NCI-H1436 (cell line): ENCODE results near the gene PPM1A.
"Not testable (repeated sequence)": the region's sequence is repeated elsewhere in the genome, so short reads cannot be mapped to it uniquely, and the experiment has no call there.

Experiments
- DNase-seq: peaks from one replicate; lab custom pipeline; 2025; lab: John Stamatoyannopoulos, UW

PPM1A gene

GRCh38 chr14:60266021-60266937 lies 17.3 kb downstream of the PPM1A start:
- DNase-seq = no peak

DNA sequence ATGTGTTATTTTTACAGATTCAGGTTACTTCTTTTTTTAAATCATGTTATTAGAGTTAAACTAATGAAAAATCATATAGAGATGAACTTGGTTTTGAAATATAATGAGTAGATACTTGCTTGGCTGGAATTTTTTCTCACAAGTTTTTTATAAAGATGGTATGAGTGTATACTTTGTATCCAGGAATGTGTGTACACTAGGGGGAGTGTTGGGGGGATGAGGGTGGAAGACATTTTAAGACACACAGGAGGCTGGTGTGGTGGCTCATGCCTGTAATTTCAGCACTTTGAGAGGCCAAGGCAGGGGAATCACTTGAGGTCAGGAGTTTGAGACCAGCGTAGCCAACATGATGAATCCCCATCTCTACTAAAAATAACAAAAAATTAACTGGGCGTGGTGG lies 23.2 kb downstream of the PPM1A start:
- no peak for DNase-seq

GRCh38 chr14:60273956-60274355 lies 24.9 kb downstream of the PPM1A start:
- no peak for DNase-seq

GRCh38 chr14:60274448-60274847 lies 25.4 kb downstream of the PPM1A start:
- DNase-seq = no peak

- DNase-seq = no peak
Measured at GRCh38 chr14:60275932-60276331, 26.9 kb downstream of the PPM1A start.

DNA sequence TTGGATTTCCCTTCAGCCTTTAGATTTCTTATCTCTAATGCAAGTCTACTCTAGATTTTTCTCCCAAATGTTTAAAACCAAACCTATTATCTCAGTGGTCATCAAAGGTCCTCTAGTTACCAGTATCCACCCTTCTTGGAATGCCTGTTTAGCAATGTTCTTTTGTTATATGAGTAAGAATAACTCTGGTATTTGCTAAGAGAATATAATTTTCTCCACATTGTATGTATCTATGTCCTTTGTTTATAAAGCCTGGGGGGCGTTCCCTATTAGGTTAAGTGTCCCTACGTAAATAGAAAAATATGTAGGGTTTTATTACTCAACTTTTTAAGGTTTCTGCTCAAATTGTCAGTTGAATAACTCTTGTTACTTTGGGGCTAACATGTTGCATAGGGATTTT lies 27.3 kb downstream of the PPM1A start:
- DNase-seq = no peak

DNA sequence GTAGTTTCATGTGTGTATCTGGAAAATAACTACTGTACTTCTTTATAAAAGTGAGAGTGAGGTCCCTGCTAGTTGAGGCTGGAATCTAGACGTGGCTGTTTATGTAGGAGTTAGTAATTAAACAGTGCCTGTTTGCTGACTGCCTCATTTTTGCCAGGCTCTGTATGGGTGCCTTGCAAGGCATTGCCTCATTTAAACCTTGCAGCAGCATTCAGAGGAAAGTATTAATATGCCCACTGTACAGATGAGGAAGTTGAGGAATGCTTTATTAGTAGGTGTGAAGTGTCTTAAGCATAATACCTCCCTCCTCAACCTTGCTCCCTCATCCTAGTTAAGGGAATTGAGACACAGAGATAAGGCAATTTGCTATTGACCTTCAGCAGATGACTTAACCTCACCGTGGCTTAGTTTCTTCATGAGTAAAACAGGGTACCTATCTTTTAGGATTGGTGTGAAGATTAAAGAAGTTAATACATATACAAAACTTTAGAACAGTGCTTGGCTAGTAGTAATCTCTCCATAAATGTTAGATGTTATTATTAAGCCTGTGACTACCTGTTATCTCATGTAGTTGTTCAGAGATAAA lies 28.7 kb downstream of the PPM1A start:
- no peak for DNase-seq

- no peak for DNase-seq
Measured at GRCh38 chr14:60278350-60278749, 29.3 kb downstream of the PPM1A start.

DNA sequence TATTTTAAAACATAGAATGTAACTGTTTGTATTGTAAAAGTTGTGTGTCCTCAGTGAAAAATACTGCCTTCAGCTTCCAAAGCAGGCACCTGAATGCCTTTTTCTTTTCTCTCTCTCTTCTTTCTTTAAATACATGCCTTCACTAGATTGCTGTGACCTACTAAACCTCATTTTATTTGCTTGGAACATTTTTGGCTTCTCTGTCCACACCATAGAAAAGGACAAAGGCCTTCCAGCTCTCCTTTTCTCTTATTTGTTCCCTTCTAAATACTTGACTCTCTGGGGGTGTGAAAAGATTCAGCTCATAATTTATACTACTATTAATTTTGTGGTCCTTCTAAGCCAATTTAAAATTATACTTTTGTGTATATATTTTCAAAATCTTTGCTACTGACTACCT lies 38.4 kb downstream of the PPM1A start:
- no peak for DNase-seq

DNA sequence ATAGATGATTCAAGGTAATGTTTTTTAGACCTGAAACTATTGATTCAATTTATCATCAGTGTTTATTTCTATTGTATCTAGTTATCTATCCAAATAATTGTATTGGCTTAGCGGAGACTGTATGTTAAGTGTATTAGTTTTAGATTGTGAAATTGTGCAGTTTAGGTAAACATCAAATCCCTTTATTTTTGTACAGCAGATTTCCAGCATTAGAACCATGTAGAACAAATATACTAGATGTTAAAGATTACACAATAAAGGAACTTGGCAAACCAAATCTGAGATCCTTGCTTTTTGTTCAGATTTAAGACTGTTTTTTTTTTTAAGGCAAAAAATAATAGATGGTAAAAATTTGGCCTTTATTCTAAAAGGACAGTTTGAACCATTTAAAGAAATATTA lies 39.3 kb downstream of the PPM1A start:
- no peak for DNase-seq

DNA sequence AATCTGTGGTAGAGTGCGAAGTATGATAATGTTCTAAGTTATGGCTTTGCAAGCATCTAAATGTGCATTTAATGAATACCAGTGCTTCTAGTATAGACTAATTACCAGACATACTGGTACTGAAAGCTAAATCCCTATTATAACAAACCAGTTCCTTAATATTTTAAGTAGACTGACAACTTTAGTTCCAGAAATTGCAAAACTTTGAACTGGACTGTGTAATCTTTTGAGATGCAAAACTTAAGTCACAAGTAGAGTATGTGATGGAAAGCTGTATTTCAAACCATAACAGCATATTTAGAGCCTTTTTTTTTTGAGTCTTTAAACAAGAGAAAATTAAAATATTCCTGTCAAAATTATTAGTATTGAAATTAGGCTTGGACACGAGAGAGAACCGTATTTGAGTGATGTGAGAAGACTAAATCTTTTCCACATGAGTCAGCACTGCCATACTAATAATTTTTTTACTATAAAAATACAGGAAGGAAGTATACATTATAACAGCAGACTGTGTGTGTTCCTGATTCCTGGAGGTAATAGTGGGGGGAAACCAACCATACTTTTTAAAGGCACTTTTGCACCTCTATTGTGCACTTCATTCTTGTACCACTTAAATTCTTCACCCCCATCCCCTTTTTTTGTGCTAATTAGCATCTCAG lies 45.5 kb downstream of the PPM1A start:
- no peak for DNase-seq

GRCh38 chr14:60300019-60300418 lies 51.0 kb downstream of the PPM1A start:
- no peak for DNase-seq

GRCh38 chr14:60301685-60302084 lies 52.7 kb downstream of the PPM1A start:
- no peak for DNase-seq

- no peak for DNase-seq
Measured at GRCh38 chr14:60302663-60303062, 53.6 kb downstream of the PPM1A start.

DNA sequence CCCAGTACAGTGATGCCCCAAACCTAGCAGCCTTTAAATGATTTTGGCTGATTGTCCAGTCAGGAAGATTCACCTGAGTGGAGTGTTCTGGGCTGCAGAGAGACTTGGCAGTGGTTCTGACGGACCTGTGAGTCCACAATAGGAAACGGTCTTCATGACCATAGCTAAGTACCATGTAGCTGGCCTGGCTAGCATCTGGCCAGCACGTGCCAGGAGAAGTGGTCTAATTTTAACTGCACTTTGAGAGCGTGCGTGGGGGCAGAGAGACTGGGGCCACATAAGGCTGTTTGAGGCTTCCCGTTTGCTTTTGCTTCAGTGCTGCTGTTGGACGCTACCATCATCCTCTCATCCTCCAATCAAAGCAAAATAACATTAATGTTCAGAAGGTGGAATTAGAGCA lies 54.7 kb downstream of the PPM1A start:
- no peak for DNase-seq

GRCh38 chr14:60304509-60304908 lies 55.5 kb downstream of the PPM1A start:
- no peak for DNase-seq

DNA sequence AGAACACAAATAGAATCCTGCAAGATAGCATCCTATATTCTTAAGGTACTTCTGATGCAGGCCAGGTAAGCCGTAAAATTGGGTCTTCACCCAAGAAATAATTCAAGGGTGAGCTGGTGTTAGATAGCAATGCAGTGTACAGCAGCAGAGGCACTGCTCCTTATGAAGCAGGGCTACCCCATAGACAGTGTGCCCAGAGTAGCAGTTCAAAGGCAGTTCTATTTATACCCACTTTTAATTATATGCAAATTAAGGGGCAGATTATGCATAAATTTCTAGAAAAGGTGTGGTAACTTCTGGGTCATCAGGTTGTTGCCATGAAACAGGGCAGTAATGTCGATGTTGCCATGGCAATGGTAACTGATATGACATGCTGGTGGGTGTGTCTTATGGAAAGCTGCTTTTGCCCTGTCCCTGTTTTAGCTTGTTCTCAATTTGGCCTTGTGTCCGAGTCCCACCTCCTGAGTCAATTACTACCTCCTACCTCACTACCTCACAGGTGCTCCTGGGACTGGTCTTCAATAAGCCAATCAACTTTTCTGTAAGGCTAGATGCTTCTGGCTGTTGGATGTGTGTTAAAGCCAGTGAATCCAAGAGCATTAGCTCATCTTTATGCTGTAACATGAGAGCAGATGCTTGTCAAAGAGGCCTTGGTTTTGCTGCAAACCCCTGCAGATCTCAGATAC lies 61.0 kb downstream of the PPM1A start:
- DNase-seq = peak; percentile 45

DNA sequence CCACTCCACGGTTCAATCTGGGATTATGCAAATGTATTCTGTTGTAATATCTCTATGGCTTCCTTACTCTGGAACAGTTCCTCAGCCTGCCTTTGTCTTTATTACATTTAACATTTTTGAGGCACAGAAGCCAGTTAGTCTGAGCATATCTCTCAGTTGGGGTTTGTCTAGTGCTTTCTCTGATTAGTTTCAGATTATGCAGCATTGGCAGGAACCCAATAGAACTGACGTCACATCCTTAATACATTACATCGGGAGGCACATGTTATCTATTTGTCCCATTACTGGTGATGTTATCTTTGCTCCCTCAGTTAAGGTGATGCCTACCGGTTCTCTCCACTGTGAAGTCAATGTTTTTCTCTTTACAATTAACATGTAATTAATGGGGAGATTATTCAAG lies 62.4 kb downstream of the PPM1A start:
- peak; percentile 39 for DNase-seq

- DNase-seq = no peak
Measured at GRCh38 chr14:60313093-60313492, 64.1 kb downstream of the PPM1A start.

DNA sequence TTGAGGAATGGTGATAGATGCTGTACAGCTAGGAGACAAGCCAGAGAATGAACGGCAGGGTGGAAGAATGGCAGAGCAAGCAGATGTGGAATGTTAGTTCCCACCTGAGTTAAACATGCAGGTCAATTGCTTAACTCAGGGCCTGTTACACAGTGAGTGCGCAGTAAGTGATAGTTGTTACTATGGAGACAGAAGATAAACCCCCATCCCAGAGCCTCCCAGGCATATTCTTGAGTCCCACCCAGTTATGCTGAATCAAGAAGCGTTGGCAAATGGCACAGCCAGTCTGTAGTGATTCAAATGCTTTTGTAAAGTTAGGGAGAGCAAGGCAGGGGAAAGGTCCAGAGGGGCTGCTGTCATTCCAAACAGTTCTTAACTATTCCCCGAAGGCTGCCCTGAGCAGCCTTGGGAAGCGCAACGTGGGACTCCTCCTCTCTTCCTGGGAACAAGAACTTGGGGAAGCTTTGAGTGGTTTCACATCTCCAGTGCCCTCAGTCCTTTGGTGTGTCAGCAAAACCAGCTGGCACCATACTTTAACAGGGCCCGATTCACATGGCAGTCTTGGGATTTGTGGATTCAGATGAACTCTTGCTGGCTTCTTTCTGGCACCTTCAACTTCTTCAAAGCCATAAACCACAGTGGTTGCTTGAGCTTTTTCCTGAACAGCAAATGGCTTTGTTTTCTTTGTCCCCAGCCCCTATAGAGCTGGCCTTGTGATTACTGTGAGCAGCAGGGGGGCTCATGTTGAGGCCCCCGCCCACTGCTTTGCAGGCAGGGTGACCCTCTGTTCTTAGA lies 66.4 kb downstream of the PPM1A start:
- DNase-seq = no peak

- peak; percentile 83 for DNase-seq
Measured at GRCh38 chr14:60317609-60318008, 68.6 kb downstream of the PPM1A start.

- DNase-seq = not testable (repeated sequence)
Measured at GRCh38 chr14:60320860-60321259, 71.8 kb downstream of the PPM1A start.
